Parathyroid adenoma (tissue), 2 donors: ENCODE results near the gene PCDHGA1.
A peak's percentile ranks its signal among the peaks of the same experiment; 100 is the strongest.

ENCODE experiments used
- H2AFZ ChIP-seq: fragments of 300-600 bp; sonication (generic); one replicate; pipeline ENCODE4 v1.7.0; 2017; ENCODE audit warnings: antibody characterized with exemption, mild to moderate bottlenecking
- H3K27ac ChIP-seq: fragments of 300-600 bp; sonication (generic); one replicate; pipeline ENCODE4 v1.7.0; 2017
- H3K27me3 ChIP-seq: fragments of 300-600 bp; sonication (generic); one replicate; pipeline ENCODE4 v1.7.0; 2017; ENCODE audit warnings: low read length; ENCODE audit not compliant: control insufficient read depth, insufficient read depth
- H3K36me3 ChIP-seq: fragments of 300-600 bp; sonication (generic); one replicate; pipeline ENCODE4 v1.7.0; 2017; ENCODE audit warnings: low read length; ENCODE audit not compliant: control insufficient read depth, insufficient read depth
- H3K4me1 ChIP-seq: fragments of 300-600 bp; sonication (generic); one replicate; pipeline ENCODE4 v1.7.0; 2017; ENCODE audit warnings: control low read depth
- H3K4me2 ChIP-seq: fragments of 300-600 bp; sonication (generic); one replicate; pipeline ENCODE4 v1.7.0; 2017; ENCODE audit warnings: low read length
- H3K4me3 ChIP-seq: fragments of 300-600 bp; sonication (generic); one replicate; pipeline ENCODE4 v1.7.0; 2017; ENCODE audit warnings: low read depth, low read length
- H3K79me2 ChIP-seq: fragments of 300-600 bp; sonication (generic); one replicate; pipeline ENCODE4 v1.7.0; 2017; ENCODE audit warnings: control low read depth
- H3K9ac ChIP-seq: fragments of 300-600 bp; sonication (generic); one replicate; pipeline ENCODE4 v1.7.0; 2017; ENCODE audit warnings: mild to moderate bottlenecking
- H3K9me3 ChIP-seq: fragments of 300-600 bp; sonication (generic); one replicate; pipeline ENCODE4 v1.7.0; 2017; ENCODE audit warnings: low read length; ENCODE audit not compliant: control insufficient read depth
- CTCF ChIP-seq: fragments of 300-600 bp; sonication (generic); IDR thresholded peaks from one replicate; pipeline ENCODE4 v1.7.0; 2017; ENCODE audit warnings: antibody characterized with exemption, mild to moderate bottlenecking
- donor health status: primary hyperparathyroidism.

The PCDHGA1 gene

GRCh38 chr5:141557681-141558136, 227.4 kb downstream of the PCDHGA1 start:
- H2AFZ ChIP-seq, result peak overlapping the region; percentile 81
- no peaks in the 10 kb centered on the region for H3K79me2 ChIP-seq
- H3K4me1 ChIP-seq, result peaks cover 23% of the 10 kb centered on the region
- no peaks in the 10 kb centered on the region for H3K36me3 ChIP-seq
- H3K4me2 ChIP-seq, result peak overlapping the region; percentile 52
- TF ChIP-seq CTCF, result peak; percentile 95
- H3K9ac ChIP-seq, result no peak overlapping the region
- no peaks in the 10 kb centered on the region for H3K9me3 ChIP-seq
- H3K27ac ChIP-seq, result peak overlapping the region; percentile 89
- H3K27me3 ChIP-seq, result no peaks in the 10 kb centered on the region
- H3K4me3 ChIP-seq, result peak overlapping the region; percentile 45

GRCh38 chr5:141558150-141558549, 227.8 kb downstream of the PCDHGA1 start:
- peak overlapping the region; percentile 89 for H3K27ac ChIP-seq
- TF ChIP-seq CTCF, result no peak
- no peaks in the 10 kb centered on the region for H3K36me3 ChIP-seq
- H3K79me2 ChIP-seq, result no peaks in the 10 kb centered on the region
- peaks cover 23% of the 10 kb centered on the region for H3K4me1 ChIP-seq
- peak overlapping the region; percentile 81 for H2AFZ ChIP-seq
- peak overlapping the region; percentile 34 for H3K4me2 ChIP-seq
- peak overlapping the region; percentile 45 for H3K4me3 ChIP-seq
- no peak overlapping the region for H3K9ac ChIP-seq
- H3K27me3 ChIP-seq, result no peaks in the 10 kb centered on the region
- no peaks in the 10 kb centered on the region for H3K9me3 ChIP-seq

DNA sequence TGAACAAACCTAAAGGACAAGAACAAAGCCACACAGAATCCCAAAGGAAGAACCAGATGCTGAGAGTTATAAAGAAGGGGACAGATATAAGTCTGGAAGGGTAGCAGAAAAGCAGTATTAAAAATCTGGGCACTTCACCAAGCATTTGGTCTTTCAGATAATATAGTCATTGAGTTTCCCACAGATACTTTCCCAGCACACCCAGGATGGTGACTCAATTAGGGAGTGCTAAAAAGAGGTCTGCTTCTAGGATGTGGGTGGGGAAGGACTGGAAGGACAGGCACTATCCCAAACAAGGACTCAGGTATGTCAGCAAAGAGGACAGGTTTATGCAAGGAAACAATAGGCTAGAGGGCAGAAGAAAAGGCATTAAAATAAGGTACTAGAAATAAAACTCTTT, 229.1 kb downstream of the PCDHGA1 start:
- no peaks in the 10 kb centered on the region for H3K36me3 ChIP-seq
- no peaks in the 10 kb centered on the region for H3K79me2 ChIP-seq
- H3K27me3 ChIP-seq, result no peaks in the 10 kb centered on the region
- no peaks in the 10 kb centered on the region for H3K9me3 ChIP-seq
- H3K9ac ChIP-seq, result no peak overlapping the region
- H3K4me2 ChIP-seq, result no peak overlapping the region
- no peak for TF ChIP-seq CTCF
- H3K4me1 ChIP-seq, result peaks cover 26% of the 10 kb centered on the region
- no peak overlapping the region for H3K4me3 ChIP-seq
- H2AFZ ChIP-seq, result no peak overlapping the region
- peak overlapping the region; percentile 89 for H3K27ac ChIP-seq

DNA sequence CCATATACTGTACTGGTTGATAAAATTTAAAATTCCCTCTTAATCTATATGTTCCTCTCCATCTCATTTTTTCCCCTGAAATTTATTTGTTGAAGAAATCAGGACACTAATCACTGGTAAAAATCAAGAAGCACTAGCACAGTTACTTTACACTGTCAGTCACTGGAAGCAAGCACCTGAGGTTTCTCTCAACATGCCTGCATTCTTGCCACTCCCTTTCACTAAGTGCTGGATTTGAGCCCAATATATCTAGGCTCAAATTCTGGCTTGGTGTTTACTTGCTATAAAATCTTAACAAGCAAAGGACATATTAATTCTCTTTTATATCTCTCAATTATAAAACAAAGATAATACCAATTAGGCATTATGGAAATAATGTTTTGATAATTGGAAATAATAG, 229.8 kb downstream of the PCDHGA1 start:
- H3K9ac ChIP-seq, result no peak overlapping the region
- no peaks in the 10 kb centered on the region for H3K36me3 ChIP-seq
- no peak for TF ChIP-seq CTCF
- H3K27me3 ChIP-seq, result no peaks in the 10 kb centered on the region
- peak overlapping the region; percentile 57 for H2AFZ ChIP-seq
- H3K27ac ChIP-seq, result peak overlapping the region; percentile 89
- no peaks in the 10 kb centered on the region for H3K79me2 ChIP-seq
- H3K9me3 ChIP-seq, result no peaks in the 10 kb centered on the region
- H3K4me3 ChIP-seq, result peak overlapping the region; percentile 48
- peaks cover 27% of the 10 kb centered on the region for H3K4me1 ChIP-seq
- peak overlapping the region; percentile 72 for H3K4me2 ChIP-seq

DNA sequence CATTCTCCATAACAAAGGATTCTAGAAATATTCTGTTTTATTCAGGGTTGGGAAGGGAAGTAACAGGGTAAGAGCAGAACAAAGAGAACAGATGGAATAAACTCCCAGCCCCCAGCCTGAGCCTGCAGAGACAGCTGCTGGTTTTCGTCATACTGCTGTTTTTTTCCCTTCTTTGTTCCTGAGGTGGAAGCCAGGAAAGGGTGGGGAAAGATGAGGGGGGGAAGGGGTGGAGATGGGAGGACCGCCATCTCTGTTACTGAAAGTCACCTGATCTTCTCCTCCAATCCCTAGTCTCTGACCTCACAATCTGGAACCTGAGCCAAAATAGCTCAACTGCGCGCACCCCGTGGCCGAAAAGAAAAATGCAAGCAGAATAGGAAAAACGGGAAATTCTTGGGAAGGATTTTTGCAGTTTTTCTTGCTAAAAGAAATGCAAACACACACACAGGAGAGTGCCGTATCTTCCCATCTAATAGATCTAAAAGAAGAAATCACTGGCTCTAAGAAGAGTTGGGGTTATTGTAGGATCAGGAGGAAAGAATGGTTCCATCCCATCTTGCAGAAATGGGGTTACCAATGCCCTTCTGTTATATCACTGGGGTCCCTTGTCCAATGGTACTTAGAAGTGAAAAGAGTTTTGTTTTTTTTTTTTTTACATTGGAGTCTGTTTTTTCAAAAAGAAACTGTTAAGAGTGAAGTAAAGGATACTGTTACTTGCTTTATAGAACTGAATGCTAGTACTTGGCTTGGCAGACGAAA, 230.6 kb downstream of the PCDHGA1 start:
- H3K9me3 ChIP-seq, result no peaks in the 10 kb centered on the region
- peak overlapping the region; percentile 48 for H3K4me3 ChIP-seq
- no peak overlapping the region for H3K9ac ChIP-seq
- peak overlapping the region; percentile 59 for H2AFZ ChIP-seq
- peak; percentile 98 for TF ChIP-seq CTCF
- H3K4me2 ChIP-seq, result peak overlapping the region; percentile 72
- no peaks in the 10 kb centered on the region for H3K79me2 ChIP-seq
- peaks cover 27% of the 10 kb centered on the region for H3K4me1 ChIP-seq
- H3K27ac ChIP-seq, result peak overlapping the region; percentile 89
- H3K27me3 ChIP-seq, result no peaks in the 10 kb centered on the region
- H3K36me3 ChIP-seq, result no peaks in the 10 kb centered on the region
